Omental fat pad (tissue), 4 donors: ENCODE results near the gene NOS1. TPM values are rescaled to one million over a fixed set of nuclear protein-coding genes. Genes with fewer than 3 reads are reported as not detected.

ENCODE experiments used
- ATAC-seq: fragments of 150-250 bp; one replicate; pipeline ENCODE4 v1.9.1; 2016; ENCODE audit warnings: mild to moderate bottlenecking, moderate library complexity; ENCODE audit not compliant: low FRiP score
- DNase-seq: peaks from one replicate; pipeline ENCODE4 v3.0.0-alpha.2; 2019; ENCODE audit warnings: low spot score
- total RNA-seq, 4 donors: library from RNA; depleted of rRNA; stranded (reverse); fragments of >200 nt; gene quantifications; one replicate each; pipeline ENCODE4 v1.1.0, GENCODE V29; 2016
- TF ChIP-seq, protein P1 (sequence below), 3 donors: fragments of 450-650 bp; IDR thresholded peaks; one replicate each; pipeline ENCODE4 v1.5.1; 2016 to 2017; ENCODE audit warnings: antibody characterized with exemption in 3 of 3, mild to moderate bottlenecking in 3 of 3, moderate library complexity in 2 of 3

Gene NOS1
- total RNA-seq, 4 donors from 2014 or later, result under 0.01 to 1.4 (median 0.11) TPM

DNA sequence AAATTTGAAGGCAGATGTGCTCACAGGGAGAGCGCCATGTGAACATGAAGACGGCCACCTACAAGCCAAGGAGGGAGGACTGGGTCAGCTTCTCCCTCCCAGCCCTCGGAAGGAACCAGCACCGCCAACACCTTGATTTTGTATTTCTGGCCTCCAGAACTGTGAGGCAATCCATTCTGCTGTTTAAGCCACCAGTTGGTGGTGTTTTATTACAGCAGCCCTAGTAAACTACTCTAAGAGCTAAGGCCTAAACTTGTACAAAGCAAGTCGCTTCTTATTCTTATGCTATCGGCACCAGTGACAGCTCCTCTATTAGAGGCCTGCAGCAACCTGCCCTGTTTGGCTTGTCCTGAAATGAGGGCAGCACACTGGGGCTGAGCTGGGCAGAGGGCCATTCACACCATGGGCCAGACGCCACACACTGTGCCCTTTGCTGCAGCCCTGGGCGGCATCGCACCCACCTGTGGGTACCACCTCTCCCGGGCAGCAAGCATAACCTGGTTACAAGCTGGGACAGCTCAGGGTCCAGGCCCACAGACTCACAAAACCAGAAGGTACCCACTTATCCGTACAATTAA is 62.7 kb downstream of the NOS1 start:
- DNase-seq (no peak), ATAC-seq (no peak)
- TF ChIP-seq, protein P1, sequence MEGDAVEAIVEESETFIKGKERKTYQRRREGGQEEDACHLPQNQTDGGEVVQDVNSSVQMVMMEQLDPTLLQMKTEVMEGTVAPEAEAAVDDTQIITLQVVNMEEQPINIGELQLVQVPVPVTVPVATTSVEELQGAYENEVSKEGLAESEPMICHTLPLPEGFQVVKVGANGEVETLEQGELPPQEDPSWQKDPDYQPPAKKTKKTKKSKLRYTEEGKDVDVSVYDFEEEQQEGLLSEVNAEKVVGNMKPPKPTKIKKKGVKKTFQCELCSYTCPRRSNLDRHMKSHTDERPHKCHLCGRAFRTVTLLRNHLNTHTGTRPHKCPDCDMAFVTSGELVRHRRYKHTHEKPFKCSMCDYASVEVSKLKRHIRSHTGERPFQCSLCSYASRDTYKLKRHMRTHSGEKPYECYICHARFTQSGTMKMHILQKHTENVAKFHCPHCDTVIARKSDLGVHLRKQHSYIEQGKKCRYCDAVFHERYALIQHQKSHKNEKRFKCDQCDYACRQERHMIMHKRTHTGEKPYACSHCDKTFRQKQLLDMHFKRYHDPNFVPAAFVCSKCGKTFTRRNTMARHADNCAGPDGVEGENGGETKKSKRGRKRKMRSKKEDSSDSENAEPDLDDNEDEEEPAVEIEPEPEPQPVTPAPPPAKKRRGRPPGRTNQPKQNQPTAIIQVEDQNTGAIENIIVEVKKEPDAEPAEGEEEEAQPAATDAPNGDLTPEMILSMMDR (IDR thresholded peaks at IDR 0.05), result no peak

DNA sequence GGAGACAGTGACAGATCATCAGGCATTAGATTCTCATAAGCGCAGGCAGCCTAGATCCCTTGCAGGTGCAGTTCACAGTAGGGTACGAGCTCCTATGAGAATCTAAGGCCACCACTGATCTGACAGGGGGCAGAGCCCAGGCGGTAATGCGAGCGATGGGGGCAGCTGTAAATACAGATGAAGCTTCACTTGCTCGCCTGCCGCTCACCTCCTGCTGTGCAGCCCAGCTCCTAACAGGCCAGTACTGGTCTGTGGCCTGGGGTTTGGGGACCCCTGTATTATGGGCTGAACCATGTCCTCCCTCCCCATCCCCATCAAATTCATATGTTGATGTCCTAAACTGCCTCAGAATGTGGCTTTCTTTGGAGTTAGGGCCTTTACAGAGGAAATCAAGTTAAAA is 63.2 kb downstream of the NOS1 start:
- TF ChIP-seq, protein P1 (IDR thresholded peaks at IDR 0.05), result no peak
- ATAC-seq, result no peak
- no peak for DNase-seq

DNA sequence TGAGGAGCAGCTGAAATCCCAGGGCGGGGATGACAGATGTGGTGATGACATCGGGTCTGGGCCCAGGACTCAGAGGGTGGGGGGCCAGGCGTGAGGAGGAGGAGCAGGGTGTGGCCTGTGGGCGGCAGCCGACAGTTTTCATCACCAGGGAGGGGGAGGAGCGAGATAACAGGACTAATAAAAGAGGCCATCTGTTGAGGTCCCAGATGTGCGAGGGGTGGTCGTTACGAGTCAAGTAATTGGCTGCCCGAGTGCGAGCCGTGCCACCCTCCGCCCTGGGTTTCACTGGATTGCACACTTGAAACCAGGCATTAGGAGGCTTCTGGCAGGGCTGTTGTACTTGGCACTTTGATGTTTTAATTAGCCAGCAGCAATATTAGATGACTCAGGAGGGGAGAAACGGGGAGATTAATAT is 67.2 kb downstream of the NOS1 start:
- DNase-seq, result no peak

DNA sequence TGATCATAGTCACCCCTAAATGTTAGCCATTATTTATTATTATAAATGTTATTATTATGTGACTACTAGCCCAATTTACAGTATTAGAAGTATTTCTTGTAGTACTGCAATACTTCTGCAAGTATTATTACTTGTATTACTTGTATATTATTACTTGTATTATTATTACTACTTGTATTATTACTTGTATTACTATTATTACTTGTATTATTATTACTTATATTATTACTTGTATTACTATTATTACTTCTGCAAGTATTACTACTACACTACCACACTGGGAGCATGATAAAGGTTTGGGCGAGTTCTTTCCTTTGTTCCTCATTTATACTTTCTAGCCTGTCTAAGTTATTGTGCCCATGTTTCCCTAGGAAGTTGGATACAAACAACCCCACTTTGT is 67.9 kb downstream of the NOS1 start:
- DNase-seq, result no peak
- TF ChIP-seq, protein P1 (IDR thresholded peaks at IDR 0.05), result no peak
- ATAC-seq, result no peak

More for the DNA sequence above, 67.2 kb downstream of the NOS1 start:
- TF ChIP-seq, protein P1 (IDR thresholded peaks at IDR 0.05), result no peak
- no peak for ATAC-seq

DNA sequence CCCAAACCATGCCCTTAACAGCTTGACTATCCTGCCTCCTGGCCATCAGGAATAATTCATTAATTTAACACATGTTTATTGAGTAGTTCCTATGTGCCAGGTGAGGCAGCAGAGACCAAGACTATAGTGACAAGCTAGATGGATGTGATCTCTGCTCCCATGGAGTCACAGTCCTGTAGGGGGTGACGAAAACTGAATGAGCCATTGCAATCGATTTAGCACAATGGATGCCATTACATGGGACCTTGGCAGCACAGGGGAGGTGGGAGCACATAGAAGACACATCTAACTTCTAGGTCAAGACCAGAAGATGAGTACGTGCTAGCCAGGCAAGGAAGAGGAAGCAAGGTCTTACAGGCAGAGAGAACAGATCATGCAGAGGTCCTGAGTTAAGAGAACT is 68.7 kb downstream of the NOS1 start:
- ATAC-seq, result no peak
- TF ChIP-seq, protein P1 (IDR thresholded peaks at IDR 0.05), result no peak
- no peak for DNase-seq

DNA sequence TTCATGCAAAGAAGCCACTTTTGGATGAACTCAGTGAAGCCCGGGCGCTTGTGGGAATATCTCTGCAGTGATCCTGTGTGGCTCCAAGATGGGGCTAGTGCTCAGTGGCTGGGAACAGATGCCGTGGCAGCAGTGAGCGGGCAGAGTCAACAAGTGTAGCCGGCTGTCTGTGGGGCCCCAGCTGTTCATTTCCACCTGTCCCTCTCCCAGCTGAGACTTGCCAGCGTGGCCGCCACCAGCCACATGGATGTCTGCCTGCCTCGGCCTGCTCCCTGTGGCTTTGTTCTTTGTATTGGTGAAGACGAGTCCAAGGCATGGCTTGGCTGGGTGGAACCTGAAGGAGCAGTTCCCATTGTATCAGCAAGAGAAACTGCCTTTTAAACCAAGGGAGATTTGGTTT is 77.3 kb downstream of the NOS1 start:
- ATAC-seq (no peak), DNase-seq (no peak)
- TF ChIP-seq, protein P1 (IDR thresholded peaks at IDR 0.05), result no peak

DNA sequence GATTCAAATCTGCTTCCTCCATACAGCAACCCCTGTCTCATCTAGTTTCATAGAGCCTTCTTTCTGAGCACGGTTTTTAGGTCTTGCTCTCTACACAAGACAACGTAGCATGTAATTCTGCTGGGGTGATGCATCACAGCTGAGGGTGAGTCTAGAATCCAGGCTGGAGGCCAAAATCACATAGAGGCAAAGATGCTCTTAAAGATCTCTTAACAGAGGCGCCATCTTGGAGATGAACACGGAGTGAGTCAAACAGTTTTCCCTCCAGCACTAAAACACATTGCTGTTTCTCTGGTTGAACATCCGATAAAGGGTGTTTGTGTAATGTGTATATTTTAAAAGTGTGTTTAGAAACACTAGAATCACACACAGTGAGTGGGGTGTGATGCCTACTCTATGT is 78.9 kb downstream of the NOS1 start:
- TF ChIP-seq, protein P1 (IDR thresholded peaks at IDR 0.05), result no peak
- ATAC-seq (no peak), DNase-seq (no peak)
